ENCODE results near the gene ZNF711. TPM values are rescaled to one million over a fixed set of nuclear protein-coding genes. Genes with fewer than 3 reads are reported as not detected.

The ZNF711 gene
- total RNA-seq: 2.3 and 3.9 TPM in 2 replicates

DNA sequence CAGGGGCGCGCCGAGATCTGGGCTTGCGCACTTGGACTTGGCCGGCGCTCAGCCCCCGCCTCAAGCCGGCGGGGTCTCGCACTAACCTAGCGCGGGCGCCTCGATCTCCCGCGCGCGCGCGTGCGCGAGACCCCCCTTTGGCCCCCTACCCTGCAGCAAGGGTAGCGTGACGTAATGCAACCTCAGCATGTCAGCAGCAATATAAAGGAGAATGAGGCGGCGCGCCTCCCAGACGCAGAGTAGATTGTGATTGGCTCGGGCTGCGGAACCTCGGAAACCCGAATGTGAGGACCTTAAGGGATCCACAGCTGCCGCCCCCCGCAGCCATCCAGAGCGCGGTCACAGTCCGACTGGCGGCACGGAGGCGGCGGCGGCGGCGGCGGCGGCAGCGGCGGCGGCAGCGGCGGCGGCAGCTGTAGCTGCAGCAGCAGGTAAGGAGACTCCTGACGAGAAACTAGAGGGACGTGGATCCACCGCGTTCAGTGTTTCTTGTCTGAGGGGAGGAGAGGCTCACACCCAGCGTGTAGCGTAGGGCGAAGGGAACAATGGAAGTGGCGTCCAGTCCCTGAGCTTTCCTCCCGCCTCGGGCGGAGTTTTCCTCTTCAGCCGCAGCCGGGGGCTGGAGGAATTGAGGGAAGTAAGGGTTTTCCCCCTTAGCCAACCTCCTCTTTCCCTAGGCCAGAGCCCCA is at the start of gene ZNF711, which contains the start of gene SATL1:
TSS of gene ZNF711 (plus strand) at position 231 of the 689 bp plus-strand sequence. CDS start 3,582 bp downstream, outside the sequence.
TSS of gene SATL1 (minus strand) at position 19 of the 689 bp plus-strand sequence. CDS start 134,811 bp downstream, outside the sequence.

Other genes with a start within 250 kb of the ZNF711 start
- 4.6 and 9.4 TPM in 2 replicates for gene APOOL, start 240.1 kb upstream of the ZNF711 start, total RNA-seq
- gene SATL1, start 212 bp upstream of the ZNF711 start, total RNA-seq: not detected in 2 replicates
- gene POF1B, start 135.7 kb downstream of the ZNF711 start, total RNA-seq: 4.6 and 4.9 TPM in 2 replicates

Measured in tracheal epithelial cell (primary cell).